ENCODE results near the gene DEAF1.

DNA sequence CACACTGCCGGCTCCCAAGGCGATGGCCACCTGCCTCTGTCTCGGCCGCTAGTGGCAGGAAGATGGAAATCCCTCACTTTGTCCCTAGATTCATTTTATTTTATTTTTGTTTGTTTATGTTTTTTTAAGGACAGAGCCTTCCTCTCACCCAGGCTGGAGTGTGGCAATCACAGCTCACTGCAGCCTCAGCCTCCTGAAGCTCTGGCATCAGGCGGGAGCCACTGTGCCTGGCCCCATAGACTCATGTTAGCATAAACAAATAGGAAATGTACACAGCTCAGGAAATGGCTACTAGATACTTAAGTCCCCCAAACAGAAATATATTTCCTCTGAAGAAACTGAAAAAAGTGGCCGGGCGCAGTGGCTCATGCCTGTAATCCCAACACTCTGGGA lies 4.1 kb upstream of the DEAF1 start:
- TF ChIP-seq EZH2 (IDR thresholded peaks at IDR 0.05) = no peak
- TF ChIP-seq, protein P1, sequence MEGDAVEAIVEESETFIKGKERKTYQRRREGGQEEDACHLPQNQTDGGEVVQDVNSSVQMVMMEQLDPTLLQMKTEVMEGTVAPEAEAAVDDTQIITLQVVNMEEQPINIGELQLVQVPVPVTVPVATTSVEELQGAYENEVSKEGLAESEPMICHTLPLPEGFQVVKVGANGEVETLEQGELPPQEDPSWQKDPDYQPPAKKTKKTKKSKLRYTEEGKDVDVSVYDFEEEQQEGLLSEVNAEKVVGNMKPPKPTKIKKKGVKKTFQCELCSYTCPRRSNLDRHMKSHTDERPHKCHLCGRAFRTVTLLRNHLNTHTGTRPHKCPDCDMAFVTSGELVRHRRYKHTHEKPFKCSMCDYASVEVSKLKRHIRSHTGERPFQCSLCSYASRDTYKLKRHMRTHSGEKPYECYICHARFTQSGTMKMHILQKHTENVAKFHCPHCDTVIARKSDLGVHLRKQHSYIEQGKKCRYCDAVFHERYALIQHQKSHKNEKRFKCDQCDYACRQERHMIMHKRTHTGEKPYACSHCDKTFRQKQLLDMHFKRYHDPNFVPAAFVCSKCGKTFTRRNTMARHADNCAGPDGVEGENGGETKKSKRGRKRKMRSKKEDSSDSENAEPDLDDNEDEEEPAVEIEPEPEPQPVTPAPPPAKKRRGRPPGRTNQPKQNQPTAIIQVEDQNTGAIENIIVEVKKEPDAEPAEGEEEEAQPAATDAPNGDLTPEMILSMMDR (IDR thresholded peaks at IDR 0.05 in 2 of 3, conservative IDR thresholded peaks at IDR 0.05 in 1 of 3; ENCODE audit: borderline replicate concordance in 1 of 3, insufficient read depth in 1 of 3, low read depth in 2 of 3, low read length in 2 of 3) = no peak
- TF ChIP-seq, protein P2, sequence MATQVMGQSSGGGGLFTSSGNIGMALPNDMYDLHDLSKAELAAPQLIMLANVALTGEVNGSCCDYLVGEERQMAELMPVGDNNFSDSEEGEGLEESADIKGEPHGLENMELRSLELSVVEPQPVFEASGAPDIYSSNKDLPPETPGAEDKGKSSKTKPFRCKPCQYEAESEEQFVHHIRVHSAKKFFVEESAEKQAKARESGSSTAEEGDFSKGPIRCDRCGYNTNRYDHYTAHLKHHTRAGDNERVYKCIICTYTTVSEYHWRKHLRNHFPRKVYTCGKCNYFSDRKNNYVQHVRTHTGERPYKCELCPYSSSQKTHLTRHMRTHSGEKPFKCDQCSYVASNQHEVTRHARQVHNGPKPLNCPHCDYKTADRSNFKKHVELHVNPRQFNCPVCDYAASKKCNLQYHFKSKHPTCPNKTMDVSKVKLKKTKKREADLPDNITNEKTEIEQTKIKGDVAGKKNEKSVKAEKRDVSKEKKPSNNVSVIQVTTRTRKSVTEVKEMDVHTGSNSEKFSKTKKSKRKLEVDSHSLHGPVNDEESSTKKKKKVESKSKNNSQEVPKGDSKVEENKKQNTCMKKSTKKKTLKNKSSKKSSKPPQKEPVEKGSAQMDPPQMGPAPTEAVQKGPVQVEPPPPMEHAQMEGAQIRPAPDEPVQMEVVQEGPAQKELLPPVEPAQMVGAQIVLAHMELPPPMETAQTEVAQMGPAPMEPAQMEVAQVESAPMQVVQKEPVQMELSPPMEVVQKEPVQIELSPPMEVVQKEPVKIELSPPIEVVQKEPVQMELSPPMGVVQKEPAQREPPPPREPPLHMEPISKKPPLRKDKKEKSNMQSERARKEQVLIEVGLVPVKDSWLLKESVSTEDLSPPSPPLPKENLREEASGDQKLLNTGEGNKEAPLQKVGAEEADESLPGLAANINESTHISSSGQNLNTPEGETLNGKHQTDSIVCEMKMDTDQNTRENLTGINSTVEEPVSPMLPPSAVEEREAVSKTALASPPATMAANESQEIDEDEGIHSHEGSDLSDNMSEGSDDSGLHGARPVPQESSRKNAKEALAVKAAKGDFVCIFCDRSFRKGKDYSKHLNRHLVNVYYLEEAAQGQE (IDR thresholded peaks at IDR 0.05; ENCODE audit: low read depth) = no peak
- TF ChIP-seq YY1 (IDR thresholded peaks at IDR 0.05; ENCODE audit: extremely low read depth, insufficient replicate concordance, low read depth, low read length) = no peak
- no peak for TF ChIP-seq SP1 (IDR thresholded peaks at IDR 0.05; ENCODE audit: low read depth)
- TF ChIP-seq POLR2AphosphoS5 (IDR thresholded peaks at IDR 0.05; ENCODE audit: low read depth, low read length) = no peak
- TF ChIP-seq, protein P3, sequence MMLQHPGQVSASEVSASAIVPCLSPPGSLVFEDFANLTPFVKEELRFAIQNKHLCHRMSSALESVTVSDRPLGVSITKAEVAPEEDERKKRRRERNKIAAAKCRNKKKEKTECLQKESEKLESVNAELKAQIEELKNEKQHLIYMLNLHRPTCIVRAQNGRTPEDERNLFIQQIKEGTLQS (IDR thresholded peaks at IDR 0.05) = no peak
- no peak for TF ChIP-seq SRF (IDR thresholded peaks at IDR 0.05; ENCODE audit: low read depth)
- TF ChIP-seq SIN3A (IDR thresholded peaks at IDR 0.05; ENCODE audit: low read depth) = no peak

Data from HCT116 (cell line).